Upper lobe of right lung (tissue), 1 donor: ENCODE results near the gene CLASP1. TPM values are rescaled to one million over a fixed set of nuclear protein-coding genes. Genes with fewer than 3 reads are reported as not detected.

Experiments used
- ATAC-seq: fragments of 200-7000 bp; cut with Tn5 transposase; one replicate; pipeline ENCODE4 v1.9.1; 2020; ENCODE audit warnings: mild to moderate bottlenecking, moderate library complexity
- DNase-seq: peaks from one replicate; pipeline ENCODE4 v3.0.0-alpha.2; 2020
- H3K27ac ChIP-seq: fragments of 200-600 bp; one replicate; pipeline ENCODE4 v1.8.0; 2022
- H3K27me3 ChIP-seq: fragments of 200-600 bp; one replicate; pipeline ENCODE4 v1.8.0; 2022; ENCODE audit warnings: mild to moderate bottlenecking
- H3K36me3 ChIP-seq: fragments of 200-600 bp; one replicate; pipeline ENCODE4 v1.8.0; 2022
- H3K4me1 ChIP-seq: fragments of 200-600 bp; one replicate; pipeline ENCODE4 v1.8.0; 2022
- H3K4me3 ChIP-seq: fragments of 200-600 bp; one replicate; pipeline ENCODE4 v1.8.0; 2022; ENCODE audit warnings: mild to moderate bottlenecking
- H3K9me3 ChIP-seq: fragments of 200-600 bp; one replicate; pipeline ENCODE4 v1.8.0; 2022
- CTCF ChIP-seq: fragments of 200-600 bp; IDR thresholded peaks from one replicate; pipeline ENCODE4 v1.8.0; 2022; ENCODE audit warnings: antibody characterized with exemption
- intact Hi-C: fragments of 100-400 bp; cut with DNase I; formaldehyde crosslinking; loops from one replicate; pipeline ENCODE4 v1.11.0; 2022
- total RNA-seq: library from RNA; stranded (reverse); fragmentation: NEBNext Ultra II Directional; extraction: Animal tissue kit (Norgen Biotek cat#: 25700); gene quantifications from one replicate; pipeline ENCODE4 v1.2.1, GENCODE V29; 2021
- donor health status: DM: no; HTN: yes; CAD: no; lungs with severe emphysema.

CLASP1 gene
- total RNA-seq, 1 donor from 2014 or later: 44.5 TPM

- intact Hi-C loops: no loop called here
- Histone ChIP-seq H3K36me3 (peaks cover 74% of the 10 kb centered on the region), H3K4me1 (no peaks in the 10 kb centered on the region), H3K4me3 (no peak overlapping the region), H3K9me3 (no peaks in the 10 kb centered on the region), H3K27me3 (no peaks in the 10 kb centered on the region), H3K27ac (no peak overlapping the region)
- no peak for ATAC-seq
- TF ChIP-seq CTCF: no peak
- DNase-seq: no peak
These were observed 222.0 kb downstream of the CLASP1 start for GRCh38 chr2:121427187-121427689.

- Histone ChIP-seq H3K4me3 (no peak overlapping the region), H3K9me3 (no peaks in the 10 kb centered on the region), H3K4me1 (no peaks in the 10 kb centered on the region), H3K27ac (no peak overlapping the region), H3K27me3 (no peaks in the 10 kb centered on the region), H3K36me3 (peaks cover 82% of the 10 kb centered on the region)
- ATAC-seq (no peak), DNase-seq (no peak)
- intact Hi-C loops: no loop called here
- no peak for TF ChIP-seq CTCF
These were observed 228.8 kb downstream of the CLASP1 start for GRCh38 chr2:121420486-121420885.

- Histone ChIP-seq H3K36me3 (peaks cover 82% of the 10 kb centered on the region), H3K9me3 (no peaks in the 10 kb centered on the region), H3K27ac (no peak overlapping the region), H3K4me3 (no peak overlapping the region), H3K27me3 (no peaks in the 10 kb centered on the region), H3K4me1 (no peaks in the 10 kb centered on the region)
- intact Hi-C loops: no loop called here
- ATAC-seq: no peak
- TF ChIP-seq CTCF: no peak
- DNase-seq: no peak
These were observed 230.1 kb downstream of the CLASP1 start for GRCh38 chr2:121419081-121419699.

- no peaks in the 10 kb centered on the region for H3K27me3 ChIP-seq
- no peak for DNase-seq
- peaks cover 78% of the 10 kb centered on the region for H3K36me3 ChIP-seq
- H3K27ac ChIP-seq: no peak overlapping the region
- no peaks in the 10 kb centered on the region for H3K4me1 ChIP-seq
- intact Hi-C loops: no loop called here
- no peak for TF ChIP-seq CTCF
- ATAC-seq: no peak
- H3K4me3 ChIP-seq: no peak overlapping the region
- no peaks in the 10 kb centered on the region for H3K9me3 ChIP-seq
These were observed 230.7 kb downstream of the CLASP1 start for GRCh38 chr2:121418494-121419058.

DNA sequence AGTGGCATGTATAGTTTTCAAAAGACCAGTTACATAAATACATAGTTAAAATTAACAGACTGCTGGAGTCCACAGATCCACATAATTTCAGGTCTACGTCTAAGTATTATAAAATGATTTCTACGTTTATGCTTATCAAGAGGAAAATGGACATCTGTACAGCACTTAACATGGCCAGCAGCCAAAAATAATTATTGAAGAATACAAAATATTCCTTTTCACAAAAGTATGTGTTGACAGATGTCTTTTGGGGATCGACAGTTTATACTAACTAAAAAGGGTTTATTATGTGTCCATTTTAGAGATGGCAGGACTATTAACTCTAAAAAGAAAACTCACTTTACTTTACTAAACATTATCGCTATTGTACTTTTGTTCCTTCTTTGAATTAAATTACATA is 231.4 kb downstream of the CLASP1 start:
- DNase-seq (no peak), ATAC-seq (no peak)
- no peak overlapping the region for H3K4me3 ChIP-seq
- H3K9me3 ChIP-seq: no peaks in the 10 kb centered on the region
- intact Hi-C loops: no loop called here
- no peak for TF ChIP-seq CTCF
- no peaks in the 10 kb centered on the region for H3K27me3 ChIP-seq
- peaks cover 72% of the 10 kb centered on the region for H3K36me3 ChIP-seq
- no peaks in the 10 kb centered on the region for H3K4me1 ChIP-seq
- no peak overlapping the region for H3K27ac ChIP-seq
